HT1080 (cell line): Measurements from ENCODE around the gene GIMAP5. TPM values are rescaled to one million over a fixed set of nuclear protein-coding genes. Genes with fewer than 3 reads are reported as not detected.

Experiments used
- total RNA-seq: library from RNA; depleted of rRNA; stranded (reverse); fragments of >200 nt; shearing (Covaris generic); gene quantifications from 2 replicates; pipeline ENCODE4 v1.2.3, GENCODE V29; 2014; rRNA removed

The GIMAP5 gene
- total RNA-seq, 1 experiment from 2014 or later, result 1.2 TPM

Other genes with a start within 250 kb of the GIMAP5 start
- not detected in 2 replicates for gene GIMAP7, start 222.5 kb upstream of the GIMAP5 start, total RNA-seq
- gene GIMAP4, start 170.0 kb upstream of the GIMAP5 start, total RNA-seq, result not detected in 2 replicates
- 1.4 and 1.6 TPM in 2 replicates for gene GIMAP6, start 105.0 kb upstream of the GIMAP5 start, total RNA-seq
- 3.4 and 5.7 TPM in 2 replicates for gene GIMAP2, start 51.7 kb upstream of the GIMAP5 start, total RNA-seq
- not detected in 2 replicates for gene GIMAP1, start 20.8 kb upstream of the GIMAP5 start, total RNA-seq
- gene TMEM176B, start 62.9 kb downstream of the GIMAP5 start, total RNA-seq, result 0.07 TPM in 1 of 2 replicates, not detected in the other
- gene TMEM176A, start 63.4 kb downstream of the GIMAP5 start, total RNA-seq, result not detected in 2 replicates
- gene AOC1, start 115.1 kb downstream of the GIMAP5 start, total RNA-seq, result not detected in 2 replicates
- 0.34 and 0.47 TPM in 2 replicates for gene KCNH2, start 240.9 kb downstream of the GIMAP5 start, total RNA-seq